Esophagus muscularis mucosa (tissue), 4 donors: ENCODE data around the gene EVC.

Source experiments
- EP300 ChIP-seq: sonication (generic); formaldehyde crosslinking; IDR thresholded peaks from one replicate; pipeline ENCODE4 v1.6.1; 2017; ENCODE audit warnings: antibody characterized with exemption
- POLR2A ChIP-seq: fragments of 450-650 bp; IDR thresholded peaks from one replicate; pipeline ENCODE4 v1.6.1; 2017; ENCODE audit warnings: antibody characterized with exemption, moderate library complexity, mild to moderate bottlenecking, low read depth
- POLR2AphosphoS5 ChIP-seq, 2 donors: sonication (generic); formaldehyde crosslinking; IDR thresholded peaks; one replicate each; pipeline ENCODE4 v1.6.1; 2017; ENCODE audit warnings: antibody characterized with exemption in 2 of 2
- TF ChIP-seq, protein P1 (sequence below), 3 experiments: fragments of 200-600 bp in 2 of 3; fragments of 450-650 bp in 1 of 3; sonication (generic) in 2 of 3; IDR thresholded peaks; one replicate each; pipeline ENCODE4 v1.5.1; 2017 to 2019; ENCODE audit warnings: antibody characterized with exemption in 3 of 3, mild to moderate bottlenecking in 2 of 3, moderate library complexity in 1 of 3

DNA sequence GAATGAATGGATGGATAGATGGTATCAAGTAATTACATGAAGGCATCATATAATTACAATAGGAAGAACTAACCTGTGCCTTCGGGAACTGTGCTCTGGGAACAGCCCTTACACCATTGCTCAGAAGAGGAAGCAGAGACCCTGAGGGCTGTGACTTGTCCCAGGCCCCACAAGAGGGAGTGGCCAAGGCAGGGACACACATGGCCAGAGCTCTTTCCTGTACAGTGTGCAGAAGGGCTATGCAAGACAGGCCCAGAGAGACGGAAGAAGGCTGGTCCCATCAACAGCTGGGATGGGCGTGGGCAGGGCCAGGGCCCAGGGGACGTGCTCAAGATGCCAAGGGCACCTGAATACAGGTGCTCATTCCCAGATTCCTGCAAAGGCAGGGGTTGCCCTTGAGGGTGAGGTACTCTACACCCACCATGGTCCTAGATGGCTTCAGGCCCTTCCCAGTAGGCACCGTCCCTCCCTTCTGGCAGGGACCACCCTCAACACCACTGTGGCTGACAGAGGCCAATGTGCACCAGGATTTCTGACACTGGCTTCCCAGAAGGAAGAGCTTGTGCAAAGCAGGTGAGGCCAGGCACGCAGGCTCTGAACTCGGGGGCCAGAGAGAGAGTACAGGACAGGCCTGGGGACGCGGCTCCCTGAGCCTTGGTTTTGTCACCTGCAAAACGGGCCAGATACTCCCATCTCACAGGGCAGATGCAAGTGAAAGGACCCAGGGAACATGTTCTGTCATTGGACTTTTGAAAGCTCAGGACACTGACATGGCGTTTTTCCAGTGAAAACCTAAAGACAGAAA is 4.3 kb upstream of the EVC start:
- TF ChIP-seq, protein P1, sequence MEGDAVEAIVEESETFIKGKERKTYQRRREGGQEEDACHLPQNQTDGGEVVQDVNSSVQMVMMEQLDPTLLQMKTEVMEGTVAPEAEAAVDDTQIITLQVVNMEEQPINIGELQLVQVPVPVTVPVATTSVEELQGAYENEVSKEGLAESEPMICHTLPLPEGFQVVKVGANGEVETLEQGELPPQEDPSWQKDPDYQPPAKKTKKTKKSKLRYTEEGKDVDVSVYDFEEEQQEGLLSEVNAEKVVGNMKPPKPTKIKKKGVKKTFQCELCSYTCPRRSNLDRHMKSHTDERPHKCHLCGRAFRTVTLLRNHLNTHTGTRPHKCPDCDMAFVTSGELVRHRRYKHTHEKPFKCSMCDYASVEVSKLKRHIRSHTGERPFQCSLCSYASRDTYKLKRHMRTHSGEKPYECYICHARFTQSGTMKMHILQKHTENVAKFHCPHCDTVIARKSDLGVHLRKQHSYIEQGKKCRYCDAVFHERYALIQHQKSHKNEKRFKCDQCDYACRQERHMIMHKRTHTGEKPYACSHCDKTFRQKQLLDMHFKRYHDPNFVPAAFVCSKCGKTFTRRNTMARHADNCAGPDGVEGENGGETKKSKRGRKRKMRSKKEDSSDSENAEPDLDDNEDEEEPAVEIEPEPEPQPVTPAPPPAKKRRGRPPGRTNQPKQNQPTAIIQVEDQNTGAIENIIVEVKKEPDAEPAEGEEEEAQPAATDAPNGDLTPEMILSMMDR (IDR thresholded peaks at IDR 0.05) = no peak
- TF ChIP-seq POLR2A (no peak), POLR2AphosphoS5 (IDR thresholded peaks at IDR 0.05) (no peak), EP300 (no peak)
